Gastroesophageal sphincter (tissue), 3 donors: ENCODE data around the gene B4GALNT3.

Source experiments
- CTCF ChIP-seq, 4 experiments: fragments of 200-600 bp in 2 of 4; fragments of 450-650 bp in 2 of 4; sonication (generic) in 1 of 4; IDR thresholded peaks; one replicate each; pipeline ENCODE4 v1.5.1; 2017 to 2019; ENCODE audit warnings: antibody characterized with exemption in 4 of 4, mild to moderate bottlenecking in 2 of 4, moderate library complexity in 2 of 4
- POLR2A ChIP-seq, 2 donors: fragments of 450-650 bp; IDR thresholded peaks; one replicate each; pipeline ENCODE4 v1.6.1; 2017; ENCODE audit warnings: antibody characterized with exemption in 2 of 2, mild to moderate bottlenecking in 2 of 2, moderate library complexity in 1 of 2
- POLR2AphosphoS5 ChIP-seq: sonication (generic); formaldehyde crosslinking; IDR thresholded peaks from one replicate; pipeline ENCODE4 v1.6.1; 2017; ENCODE audit warnings: antibody characterized with exemption

- no peak for TF ChIP-seq POLR2AphosphoS5
- no peak for TF ChIP-seq POLR2A (IDR thresholded peaks at IDR 0.05)
- TF ChIP-seq CTCF (IDR thresholded peaks at IDR 0.05): no peak
These were observed 73.3 kb downstream of the B4GALNT3 start for GRCh38 chr12:532908-533565.
